NOMO-1 treated with DMSO at 0.1 percent for 48 hours (cell line): ENCODE results near the gene UFSP1.
"Not testable (repeated sequence)": the region's sequence is repeated elsewhere in the genome, so short reads cannot be mapped to it uniquely, and the experiment has no call there.

Source experiments
- DNase-seq: peaks from one replicate; lab custom pipeline; 2025; ENCODE audit not compliant: unreplicated experiment; lab: John Stamatoyannopoulos, UW

UFSP1 gene

DNA sequence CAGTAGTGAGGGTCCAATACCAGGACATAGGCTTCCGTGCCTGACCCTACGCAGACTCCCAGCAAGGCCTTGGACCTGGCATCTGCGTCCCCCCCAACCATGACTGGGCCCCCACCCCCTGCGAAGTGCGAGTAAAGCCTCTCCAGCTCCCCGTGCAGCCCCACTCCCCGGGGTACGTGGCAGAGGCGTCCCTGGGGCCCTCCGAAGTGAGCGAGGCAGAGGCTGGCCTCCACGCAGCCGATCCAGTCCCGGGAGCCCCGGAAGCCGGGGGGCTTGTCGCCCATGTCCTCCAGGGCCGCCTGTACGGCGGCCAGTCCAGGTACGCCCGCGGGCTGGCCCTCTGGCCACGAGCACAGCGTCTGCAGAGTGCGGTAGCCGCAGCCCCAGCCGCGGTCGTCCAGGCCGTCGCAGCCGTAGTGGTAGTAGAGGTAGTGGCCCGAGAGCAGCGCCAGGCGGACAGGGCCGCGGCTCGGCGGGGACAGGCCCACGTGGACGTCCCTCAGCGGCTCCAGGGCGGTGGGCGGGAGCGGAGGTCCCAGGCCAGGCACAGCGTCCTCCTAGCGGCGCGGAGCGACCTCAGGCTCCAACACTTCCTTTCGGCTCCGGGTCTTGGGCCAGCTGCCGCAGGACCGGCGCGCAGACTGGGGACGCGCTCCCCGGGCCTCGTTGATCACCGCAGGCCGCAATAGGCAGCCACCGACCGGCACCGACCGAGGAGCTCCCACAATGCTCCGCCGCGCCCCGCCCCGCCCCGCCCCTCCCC is at the start of gene UFSP1:
UFSP1 (minus strand) TSS at position 728 of the 763 bp plus-strand sequence; CDS start at position 284, 444 bp downstream.
- no peak for DNase-seq

DNA sequence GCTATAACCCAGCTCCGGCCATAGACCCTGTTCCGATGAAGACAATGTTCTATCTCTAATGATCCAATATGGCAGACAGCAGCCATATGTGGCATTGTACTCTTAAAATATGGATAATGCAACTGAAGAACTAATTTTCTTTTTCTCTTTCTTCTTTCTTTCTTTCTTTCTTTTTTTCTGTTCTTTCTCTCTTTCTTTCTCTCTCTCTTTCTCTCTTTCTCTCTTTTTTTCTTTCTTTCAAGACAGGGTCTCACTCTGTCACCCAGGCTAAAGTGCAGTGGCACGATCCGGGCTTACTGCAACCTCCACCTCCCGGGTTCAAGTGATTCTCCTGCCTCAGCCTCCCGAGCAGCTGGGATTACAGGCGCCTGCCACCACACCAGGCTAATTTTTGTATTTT is 46.7 kb upstream of the UFSP1 start:
- DNase-seq: not testable (repeated sequence)

DNA sequence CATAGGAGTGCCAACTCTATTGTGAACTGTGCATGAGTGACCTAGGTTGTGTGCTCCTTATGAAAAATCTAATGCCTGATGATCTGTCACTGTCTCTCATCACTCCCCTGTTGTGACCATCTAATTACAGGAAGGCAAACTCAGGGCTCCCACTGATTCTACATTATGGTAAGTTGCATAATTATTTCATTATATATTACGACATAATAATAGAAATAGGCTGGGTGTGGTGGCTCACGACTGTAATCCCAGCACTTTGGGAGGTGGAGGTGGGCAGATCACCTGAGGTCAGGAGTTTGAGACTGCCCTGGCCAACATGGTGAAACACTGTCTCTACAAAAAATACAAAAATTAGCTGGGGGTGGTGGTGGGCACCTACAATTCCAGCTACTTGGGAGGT is 45.9 kb upstream of the UFSP1 start:
- not testable (repeated sequence) for DNase-seq

DNA sequence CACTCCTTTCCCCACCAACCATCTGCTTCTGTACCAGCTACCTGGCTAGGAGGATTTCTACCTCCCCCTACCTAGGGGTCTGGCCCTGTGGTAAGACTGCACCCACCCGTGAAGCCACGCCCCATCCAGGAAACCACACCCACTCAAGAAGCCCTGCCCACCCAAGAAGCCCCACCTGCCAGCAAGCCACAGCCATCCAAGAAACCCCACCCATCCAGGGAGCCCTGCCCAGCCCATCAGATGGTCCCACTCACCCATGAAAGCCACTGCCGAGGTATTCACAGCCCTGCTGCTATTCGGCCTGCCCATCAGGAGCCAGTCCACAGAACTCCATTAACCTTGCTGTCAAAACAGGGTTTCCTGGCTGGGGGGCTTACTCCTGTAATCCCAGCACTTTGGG is 44.2 kb upstream of the UFSP1 start:
- no peak for DNase-seq

DNA sequence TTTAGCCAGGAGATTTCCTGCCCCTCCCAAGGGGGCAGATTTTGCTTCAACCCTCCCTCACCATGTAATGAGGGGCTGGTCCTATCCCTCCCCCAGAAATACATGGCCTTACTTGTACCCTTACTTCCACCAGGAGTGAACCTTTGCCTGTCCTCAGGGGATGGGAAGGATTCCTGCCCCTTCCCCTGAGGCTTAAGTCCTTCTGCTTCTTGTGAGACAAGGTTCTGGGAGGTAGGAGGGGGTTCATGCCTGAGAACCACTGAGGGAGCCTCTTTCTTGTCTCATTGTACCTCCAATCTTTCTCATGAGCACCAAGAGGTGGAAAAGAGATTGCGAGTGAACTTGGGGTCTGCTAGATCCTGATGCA is 40.3 kb upstream of the UFSP1 start:
- no peak for DNase-seq

DNA sequence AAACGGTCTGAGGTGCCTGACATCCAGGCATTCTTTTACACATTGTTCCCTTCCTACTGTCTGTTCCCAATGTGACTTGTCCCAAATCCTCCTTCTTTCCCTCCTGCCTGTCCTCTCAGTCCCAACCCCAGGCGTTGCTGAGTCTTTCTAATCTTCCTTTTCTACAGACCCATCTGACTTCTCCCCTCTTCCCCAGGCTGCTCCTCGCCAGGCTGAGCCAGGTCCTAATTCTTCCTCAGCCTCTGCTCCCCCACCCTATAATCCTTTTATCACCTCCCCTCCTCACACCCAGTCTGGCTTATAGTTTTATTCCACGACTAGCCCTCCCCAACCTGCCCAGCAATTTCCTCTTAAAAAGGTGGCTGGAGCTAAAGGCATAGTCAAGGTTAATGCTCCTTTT is 34.1 kb upstream of the UFSP1 start:
- not testable (repeated sequence) for DNase-seq

DNA sequence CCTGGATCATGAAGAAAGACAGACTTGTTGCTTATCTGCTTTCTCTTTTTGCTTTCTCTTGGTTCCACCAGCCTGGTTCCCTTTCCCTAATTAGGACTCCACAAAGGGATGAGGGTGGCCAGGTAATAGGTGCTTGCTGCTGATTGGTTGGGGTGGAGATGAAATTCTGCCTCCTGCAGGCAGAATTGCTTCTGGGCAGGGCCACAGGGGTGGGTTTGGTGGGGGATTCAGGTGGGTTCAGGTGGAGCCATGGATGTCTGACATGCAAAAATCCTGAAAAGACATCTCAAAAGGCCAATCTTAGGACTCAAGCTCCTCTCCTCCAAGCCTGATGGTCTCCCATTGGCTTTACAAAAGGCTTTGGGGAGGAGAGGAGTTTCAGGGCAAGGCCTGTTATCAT is 31.5 kb upstream of the UFSP1 start:
- DNase-seq: no peak

DNA sequence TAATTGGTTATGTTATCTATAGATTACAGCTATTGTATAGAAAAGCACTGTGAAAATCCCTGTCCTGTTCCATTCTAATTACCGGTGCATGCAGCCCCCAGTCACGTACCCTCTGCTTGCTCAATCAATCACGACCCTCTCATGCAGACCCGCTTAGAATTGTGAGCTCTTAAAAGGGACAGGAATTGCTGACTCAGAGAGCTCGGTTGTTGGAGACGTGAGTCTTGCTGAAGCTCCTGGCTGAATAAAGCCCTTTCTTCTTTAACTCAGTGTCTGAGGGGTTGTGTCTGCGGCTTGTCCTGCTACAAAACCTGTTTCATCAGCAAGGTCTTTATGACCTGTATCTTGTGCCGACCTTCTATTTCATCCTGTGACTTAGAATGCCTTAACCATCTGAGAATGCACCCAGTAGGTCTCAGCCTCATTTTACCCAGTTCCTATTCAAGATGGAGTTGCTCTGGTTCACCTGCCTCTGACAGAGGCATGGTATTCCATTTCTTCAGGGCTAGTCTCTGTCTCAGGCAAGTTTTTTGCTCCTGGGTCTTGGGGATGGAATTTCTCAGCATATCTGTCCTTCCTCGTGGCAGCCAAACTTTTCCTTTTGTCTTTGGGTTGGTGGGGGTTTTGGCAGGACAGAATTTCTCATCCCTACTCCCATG is 30.4 kb upstream of the UFSP1 start:
- not testable (repeated sequence) for DNase-seq

DNA sequence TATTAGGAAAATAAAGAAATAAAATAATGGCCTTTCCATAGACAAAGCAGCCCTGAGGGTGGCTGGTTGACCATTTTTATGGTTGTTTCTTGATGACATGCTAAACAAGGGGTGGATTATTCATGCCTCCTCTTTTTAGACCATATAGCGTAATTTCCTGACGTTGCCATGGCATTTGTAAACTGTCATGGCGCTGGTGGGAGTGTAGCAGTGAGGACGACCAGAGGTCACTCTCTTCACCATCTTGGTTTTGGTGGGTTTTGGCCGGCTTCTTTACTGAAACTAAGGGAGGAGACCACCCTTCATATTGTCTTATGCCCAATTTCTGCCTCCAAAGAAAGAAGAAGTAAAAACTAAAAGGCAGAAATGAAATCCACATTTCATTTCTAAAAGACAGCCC is 29.8 kb upstream of the UFSP1 start:
- not testable (repeated sequence) for DNase-seq

DNA sequence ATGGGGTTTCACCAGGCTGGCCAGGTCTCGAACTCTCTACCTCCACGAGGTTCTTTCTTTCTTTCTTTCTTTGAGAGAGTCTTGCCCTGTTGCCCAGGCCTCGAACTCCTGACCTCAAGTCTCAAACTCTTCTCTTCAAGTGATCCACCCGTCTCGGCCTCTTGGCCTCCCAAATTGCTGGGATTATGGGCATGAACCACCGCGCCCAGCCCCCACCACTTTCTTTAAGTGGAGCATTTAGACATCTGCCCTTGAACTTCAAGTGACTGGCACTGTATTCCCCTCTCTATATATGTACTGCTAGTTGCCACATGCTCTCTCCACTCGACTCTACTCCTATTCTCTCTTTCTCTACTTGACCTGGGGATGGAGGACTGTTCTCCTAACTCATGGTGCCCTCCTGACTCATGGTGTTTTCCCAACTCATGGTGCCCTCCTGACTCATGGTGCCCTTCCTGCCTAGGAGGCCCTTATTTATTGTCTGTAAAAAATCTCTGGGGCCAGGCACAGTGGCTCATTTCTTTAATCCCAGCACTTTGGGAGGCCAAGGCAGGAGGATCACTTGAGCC is 25.4 kb upstream of the UFSP1 start:
- no peak for DNase-seq

DNA sequence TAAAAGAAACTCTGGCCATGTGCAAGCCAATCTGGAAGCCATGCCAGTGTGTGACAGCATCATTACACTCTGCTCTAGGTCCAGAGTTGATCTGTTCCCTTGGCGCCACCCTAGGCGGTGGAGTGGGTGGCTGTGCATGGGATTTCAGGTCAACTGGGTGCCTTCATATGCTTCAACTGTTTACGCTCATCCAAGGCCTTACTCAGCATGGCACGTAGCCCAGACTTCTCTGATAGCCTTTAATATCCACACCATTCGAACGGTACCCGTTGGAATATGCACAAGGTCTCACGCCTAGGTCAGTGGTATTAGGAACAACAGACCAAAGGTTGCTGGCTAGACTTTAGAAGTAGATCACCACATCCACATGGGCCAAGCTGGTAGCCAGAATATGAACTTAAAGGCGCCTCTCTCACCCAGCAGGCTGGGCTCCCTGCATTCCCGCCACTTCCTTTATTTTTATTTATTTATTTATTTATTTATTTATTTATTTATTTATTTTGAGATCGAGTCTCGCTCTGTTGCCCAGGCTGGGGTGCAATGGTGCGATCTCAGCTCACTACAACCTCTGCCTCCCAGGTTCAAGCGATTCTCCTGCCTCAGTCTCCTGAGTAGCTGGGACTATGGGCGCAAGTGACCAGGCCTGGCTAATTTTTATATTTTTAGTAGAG is 24.8 kb upstream of the UFSP1 start:
- DNase-seq: no peak

DNA sequence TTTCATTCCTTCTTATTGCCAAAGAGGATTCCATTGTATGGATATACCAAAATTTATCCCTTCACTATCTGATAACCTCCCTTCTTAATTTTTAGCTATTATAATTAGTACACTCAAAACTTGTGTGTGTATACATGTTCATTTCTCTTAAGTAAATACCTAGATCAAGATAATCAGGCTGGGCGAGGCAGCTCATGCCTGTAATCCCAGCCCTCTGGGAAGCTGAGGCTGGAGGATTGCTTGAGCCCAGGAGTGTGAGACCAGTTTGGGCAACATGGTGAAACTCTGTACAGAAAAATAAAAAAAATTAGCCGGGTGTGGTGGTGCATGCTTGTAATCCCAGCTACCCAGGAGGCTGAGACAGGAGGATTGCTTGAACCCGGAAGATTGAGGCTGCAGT is 22.0 kb upstream of the UFSP1 start:
- DNase-seq: no peak

DNA sequence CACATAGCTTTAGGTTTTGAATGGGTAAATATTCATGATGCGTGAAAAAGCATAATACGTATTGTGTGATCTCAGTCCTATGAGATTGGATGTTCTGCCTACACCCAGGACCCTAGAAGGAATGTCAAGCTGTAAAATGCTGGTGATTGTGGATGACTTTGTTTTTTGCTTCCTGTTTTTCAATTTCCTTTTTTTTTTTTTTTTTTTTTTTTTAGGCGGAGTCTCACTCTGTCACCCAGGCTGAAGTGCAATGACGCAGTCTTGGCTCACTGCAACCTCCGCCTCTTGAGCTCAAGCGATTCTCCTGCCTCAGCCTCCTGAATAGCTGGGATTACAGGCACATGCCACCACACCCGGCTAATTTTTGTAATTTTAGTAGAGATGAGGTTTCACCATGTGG is 20.9 kb upstream of the UFSP1 start:
- DNase-seq: peak; percentile 79

DNA sequence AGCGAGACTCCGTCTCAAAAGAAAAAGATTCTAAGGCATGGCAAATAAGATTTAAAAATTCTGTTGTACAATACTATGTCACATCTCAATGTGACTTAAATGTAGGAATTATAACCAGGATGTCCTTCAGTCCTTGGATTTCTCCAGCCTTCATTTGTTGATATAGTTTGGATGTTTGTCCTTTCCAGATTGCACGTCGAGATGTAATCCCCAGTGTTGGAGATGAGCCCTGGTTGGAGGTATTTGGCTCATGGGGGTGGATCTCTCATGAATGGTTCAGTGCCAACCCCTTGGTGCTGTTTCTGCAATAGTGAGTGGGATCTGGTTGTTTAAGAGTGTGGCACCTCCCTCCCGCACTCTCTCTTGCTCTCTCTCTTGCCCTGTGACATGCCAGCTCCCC is 19.0 kb upstream of the UFSP1 start:
- no peak for DNase-seq

DNA sequence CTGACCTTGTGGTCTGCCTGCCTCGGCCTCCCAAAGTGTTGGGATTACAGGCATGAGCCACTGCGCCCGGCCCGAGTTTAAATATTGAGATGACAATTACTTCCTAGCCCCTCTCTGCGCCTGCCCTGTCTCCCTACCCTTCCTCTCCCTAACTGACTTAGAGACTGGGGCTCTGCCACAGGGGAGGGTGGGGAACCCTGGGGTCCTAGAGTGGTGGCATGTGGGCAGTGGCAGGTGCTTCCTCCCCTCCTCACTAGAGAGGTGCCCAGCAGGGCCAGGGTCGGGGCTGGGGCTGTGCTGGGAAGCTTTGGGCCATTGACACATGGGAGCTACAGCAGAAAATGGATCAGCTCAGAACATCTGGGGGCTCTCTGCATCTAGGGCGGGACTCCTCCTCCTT is 13.1 kb upstream of the UFSP1 start:
- no peak for DNase-seq

DNA sequence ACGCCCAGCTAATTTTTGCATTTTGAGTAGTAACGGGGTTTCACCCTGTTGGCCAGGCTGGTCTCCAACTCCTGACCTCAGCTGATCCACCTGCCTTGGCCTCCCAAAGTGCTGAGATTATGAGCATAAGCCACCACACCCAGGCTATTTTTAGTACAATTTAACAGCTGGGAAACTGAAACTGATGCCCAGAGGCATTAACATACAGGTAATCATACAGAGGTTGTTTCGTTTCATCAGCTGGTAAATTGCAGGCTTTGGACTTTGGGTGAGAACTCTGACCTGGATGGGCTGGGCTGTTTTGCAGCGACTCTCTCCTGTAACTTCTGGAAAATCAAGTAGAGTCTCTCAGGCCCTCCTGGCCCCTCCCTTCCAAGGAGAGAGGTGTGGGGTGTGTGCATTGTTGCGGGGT is 12.4 kb upstream of the UFSP1 start:
- DNase-seq: no peak

DNA sequence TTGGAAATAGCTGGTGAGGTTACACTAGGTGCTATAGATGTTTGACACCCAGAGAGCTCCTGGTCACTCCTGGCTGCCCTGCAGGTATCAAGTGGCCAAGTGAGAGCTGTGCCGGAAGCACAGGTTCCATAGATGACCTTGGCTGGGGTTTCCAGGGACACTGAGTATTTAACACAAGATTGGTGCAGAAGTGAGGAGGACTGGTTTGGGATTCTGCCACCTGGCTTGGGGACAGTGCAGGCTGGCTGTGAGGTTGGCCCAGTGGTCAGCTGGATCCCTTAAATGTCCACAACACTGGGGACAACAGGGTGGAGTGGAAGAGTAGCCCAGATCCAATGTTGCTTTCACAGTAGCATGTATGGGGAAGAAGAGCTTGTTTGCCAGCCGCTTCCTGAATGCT is 11.5 kb upstream of the UFSP1 start:
- no peak for DNase-seq

DNA sequence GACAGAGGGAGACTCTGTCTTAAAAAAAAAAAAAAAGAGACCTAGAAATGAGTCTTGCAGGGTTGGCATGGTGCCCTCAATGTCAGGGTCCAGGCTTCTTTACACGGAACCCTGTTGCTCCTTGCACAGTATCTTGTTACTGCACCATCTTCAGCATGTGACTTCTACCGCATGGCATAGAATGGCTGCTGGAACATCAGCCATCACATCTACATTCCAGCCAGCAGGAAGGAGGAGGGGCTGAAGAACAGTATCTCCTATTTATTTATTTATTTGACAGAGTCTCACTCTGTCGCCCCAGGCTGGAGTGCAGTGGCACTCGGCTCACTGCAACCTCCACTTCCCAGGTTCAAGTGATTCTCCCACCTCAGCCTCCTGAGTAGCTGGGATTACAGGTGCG is 9.9 kb upstream of the UFSP1 start:
- no peak for DNase-seq

DNA sequence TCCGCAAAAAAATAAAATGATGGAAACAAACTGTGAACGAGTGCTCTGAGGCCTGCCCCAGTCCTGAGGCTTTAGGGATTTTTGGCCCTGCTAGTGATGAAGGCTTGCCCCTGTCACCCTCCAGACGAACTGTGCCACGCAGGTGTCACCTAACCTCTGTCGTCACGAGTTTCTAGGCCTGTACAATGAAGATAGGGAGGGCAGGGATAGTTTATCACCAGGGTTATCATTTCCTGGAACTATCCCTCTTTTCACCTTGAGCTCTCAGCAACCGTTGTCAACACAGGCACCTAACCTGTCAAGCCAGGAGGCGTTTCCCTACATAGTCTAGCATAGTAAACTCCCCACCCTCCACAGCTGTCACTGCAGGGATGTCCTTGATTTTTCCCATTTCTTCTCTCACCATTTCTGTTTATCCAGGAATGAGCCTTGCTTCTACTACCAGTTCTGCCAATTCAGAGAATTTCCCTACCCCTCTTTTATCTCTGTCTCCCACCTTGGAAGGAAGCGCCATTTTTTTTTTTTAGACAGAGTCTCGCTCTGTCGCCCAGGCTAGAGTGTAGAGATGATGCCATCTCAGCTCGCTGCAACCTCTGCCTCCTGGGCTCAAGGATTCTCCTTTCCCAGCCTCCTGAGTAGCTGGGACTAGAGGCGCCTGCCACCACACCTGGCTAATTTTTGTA is 8.4 kb upstream of the UFSP1 start:
- DNase-seq: no peak

DNA sequence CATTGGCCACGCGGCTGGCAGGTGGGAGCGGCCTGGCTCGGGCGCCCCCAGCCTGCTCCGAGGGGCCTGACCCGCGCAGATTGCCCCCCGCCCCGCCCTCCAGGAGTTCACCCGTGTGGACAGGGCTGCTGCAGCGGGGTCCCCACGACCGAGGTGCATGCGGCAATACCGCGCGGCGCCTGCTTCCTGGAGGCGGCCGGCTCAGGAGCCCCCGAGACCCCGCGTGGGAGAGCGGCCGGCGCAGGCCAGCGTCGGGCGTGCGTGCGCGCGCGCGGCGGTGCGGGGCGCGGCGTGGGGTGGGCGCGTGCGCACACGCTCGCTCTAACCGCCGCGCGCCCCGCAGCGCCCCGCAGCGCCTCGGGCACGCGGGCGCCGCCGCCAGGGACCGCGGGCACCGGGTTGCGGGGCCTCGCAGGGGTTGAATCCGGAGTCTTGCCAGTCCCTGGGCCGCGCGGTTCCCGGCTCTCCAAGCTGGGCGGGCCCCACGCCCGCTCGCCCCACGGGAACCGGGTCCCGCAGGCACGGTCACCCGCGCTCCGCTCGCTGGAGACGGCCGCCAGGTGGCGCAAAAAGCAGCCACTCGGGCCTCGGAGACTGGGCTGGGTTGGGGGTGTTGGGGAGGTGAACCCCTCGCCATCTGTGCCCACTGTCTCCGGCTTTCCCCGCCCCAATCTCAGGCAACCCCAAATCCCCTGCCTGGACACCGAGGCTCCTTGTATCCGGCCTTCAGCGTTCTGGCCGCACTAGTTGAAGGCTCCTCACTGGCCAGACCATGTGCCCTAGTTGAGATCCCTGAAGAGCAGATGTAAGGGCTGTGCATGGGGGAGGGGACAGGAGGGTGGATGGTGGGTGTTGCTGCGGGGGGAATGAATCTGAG is 7.5 kb upstream of the UFSP1 start:
- no peak for DNase-seq
